ENCODE data around the gene GARS1. TPM values are rescaled to one million over a fixed set of nuclear protein-coding genes. Genes with fewer than 3 reads are reported as not detected.

The GARS1 gene
- total RNA-seq, 1 donor from 2014 or later, result 111 TPM

GRCh38 chr7:30649717-30650420 lies 55.2 kb downstream of the GARS1 start:
- no peak overlapping the region for H3K4me3 Mint-ChIP-seq
- no peaks in the 10 kb centered on the region for H3K4me1 Mint-ChIP-seq (ENCODE audit: unreplicated experiment)
- H3K27ac Mint-ChIP-seq, result no peak overlapping the region
- peaks cover 8% of the 10 kb centered on the region for H3K36me3 Mint-ChIP-seq
- no peaks in the 10 kb centered on the region for H3K27me3 Mint-ChIP-seq
- no peak for DNase-seq (ENCODE audit: extremely low spot score, unreplicated experiment)
- TF ChIP-seq, protein P1, sequence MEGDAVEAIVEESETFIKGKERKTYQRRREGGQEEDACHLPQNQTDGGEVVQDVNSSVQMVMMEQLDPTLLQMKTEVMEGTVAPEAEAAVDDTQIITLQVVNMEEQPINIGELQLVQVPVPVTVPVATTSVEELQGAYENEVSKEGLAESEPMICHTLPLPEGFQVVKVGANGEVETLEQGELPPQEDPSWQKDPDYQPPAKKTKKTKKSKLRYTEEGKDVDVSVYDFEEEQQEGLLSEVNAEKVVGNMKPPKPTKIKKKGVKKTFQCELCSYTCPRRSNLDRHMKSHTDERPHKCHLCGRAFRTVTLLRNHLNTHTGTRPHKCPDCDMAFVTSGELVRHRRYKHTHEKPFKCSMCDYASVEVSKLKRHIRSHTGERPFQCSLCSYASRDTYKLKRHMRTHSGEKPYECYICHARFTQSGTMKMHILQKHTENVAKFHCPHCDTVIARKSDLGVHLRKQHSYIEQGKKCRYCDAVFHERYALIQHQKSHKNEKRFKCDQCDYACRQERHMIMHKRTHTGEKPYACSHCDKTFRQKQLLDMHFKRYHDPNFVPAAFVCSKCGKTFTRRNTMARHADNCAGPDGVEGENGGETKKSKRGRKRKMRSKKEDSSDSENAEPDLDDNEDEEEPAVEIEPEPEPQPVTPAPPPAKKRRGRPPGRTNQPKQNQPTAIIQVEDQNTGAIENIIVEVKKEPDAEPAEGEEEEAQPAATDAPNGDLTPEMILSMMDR (conservative IDR thresholded peaks at IDR 0.05), result no peak
- no peaks in the 10 kb centered on the region for H3K9me3 Mint-ChIP-seq

DNA sequence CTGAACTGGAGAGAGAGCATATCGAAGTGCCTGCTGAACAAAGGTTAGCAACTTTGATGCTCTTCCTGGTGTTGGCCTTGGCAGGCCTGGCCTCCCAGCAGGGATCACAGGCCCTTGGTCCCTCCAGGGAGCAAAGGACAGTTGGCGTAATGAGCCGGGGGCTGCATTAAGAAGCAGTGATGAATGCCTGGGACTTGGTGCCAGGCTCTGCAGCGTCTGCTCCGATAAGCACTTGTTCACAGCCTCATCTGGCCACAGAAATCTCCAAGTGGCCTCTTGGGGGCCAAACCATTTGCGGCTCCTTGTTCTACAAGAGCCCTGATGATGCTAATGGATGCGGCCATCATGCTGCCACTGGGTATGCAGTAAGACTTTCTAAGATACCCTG lies 55.7 kb downstream of the GARS1 start:
- no peaks in the 10 kb centered on the region for H3K9me3 Mint-ChIP-seq
- no peaks in the 10 kb centered on the region for H3K4me1 Mint-ChIP-seq (ENCODE audit: unreplicated experiment)
- no peak overlapping the region for H3K27ac Mint-ChIP-seq
- TF ChIP-seq, protein P1 (conservative IDR thresholded peaks at IDR 0.05), result no peak
- no peaks in the 10 kb centered on the region for H3K27me3 Mint-ChIP-seq
- H3K4me3 Mint-ChIP-seq, result no peak overlapping the region
- DNase-seq (ENCODE audit: extremely low spot score, unreplicated experiment), result no peak
- peaks cover 3% of the 10 kb centered on the region for H3K36me3 Mint-ChIP-seq

GRCh38 chr7:30652132-30652531 lies 57.5 kb downstream of the GARS1 start:
- H3K27ac Mint-ChIP-seq, result no peak overlapping the region
- H3K4me3 Mint-ChIP-seq, result no peak overlapping the region
- no peak for DNase-seq (ENCODE audit: extremely low spot score, unreplicated experiment)
- no peaks in the 10 kb centered on the region for H3K9me3 Mint-ChIP-seq
- no peaks in the 10 kb centered on the region for H3K36me3 Mint-ChIP-seq
- no peaks in the 10 kb centered on the region for H3K27me3 Mint-ChIP-seq
- TF ChIP-seq, protein P1 (conservative IDR thresholded peaks at IDR 0.05), result no peak
- no peaks in the 10 kb centered on the region for H3K4me1 Mint-ChIP-seq (ENCODE audit: unreplicated experiment)

DNA sequence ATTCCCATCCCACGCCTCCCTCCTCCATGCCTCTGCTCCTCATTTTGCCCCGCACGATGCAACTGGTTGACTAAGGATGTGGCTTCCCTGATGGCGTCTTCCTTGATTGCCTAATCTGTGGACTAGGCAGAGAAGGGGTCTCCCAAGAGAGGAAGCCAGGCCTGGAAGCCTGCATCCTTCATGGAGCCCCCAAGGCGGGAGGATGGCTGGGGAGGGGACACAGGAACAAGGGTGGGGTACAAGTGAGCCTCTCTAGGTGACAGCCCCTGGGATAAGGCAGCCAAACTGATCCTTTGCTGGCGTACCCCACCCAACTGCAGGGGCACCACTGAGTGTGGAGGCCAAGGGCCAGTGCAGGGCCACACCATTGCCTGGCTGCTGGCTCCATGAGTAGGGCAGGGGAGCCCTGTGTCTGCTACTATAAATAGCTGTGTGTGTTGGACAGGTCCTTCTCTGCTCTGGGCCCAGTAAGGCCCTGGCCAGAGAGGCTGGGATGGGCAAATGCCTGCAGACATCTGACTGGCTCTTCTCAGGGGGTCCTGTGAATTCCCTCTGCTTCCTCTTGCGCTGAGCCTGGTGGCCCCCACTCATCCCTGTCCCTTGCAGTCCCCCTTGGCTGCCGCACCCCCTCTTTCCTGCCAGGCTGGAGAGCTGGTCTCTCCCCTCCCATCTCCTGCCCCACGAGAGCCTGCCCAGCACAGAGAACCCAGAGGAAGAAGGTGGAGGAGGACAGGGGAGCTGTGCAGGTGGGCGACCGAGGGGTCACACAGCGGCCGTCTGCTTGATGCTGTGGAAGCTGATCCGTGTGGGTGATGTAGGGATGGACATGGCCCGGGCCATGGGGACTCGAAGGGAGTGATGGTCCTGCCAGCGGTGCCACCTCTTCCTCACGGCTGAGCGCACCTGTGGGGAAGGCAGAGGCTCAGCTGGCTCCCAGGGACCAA lies 58.3 kb downstream of the GARS1 start:
- Mint-ChIP-seq H3K36me3 (no peaks in the 10 kb centered on the region), H3K27ac (no peak overlapping the region), H3K27me3 (peaks cover 3% of the 10 kb centered on the region), H3K9me3 (no peaks in the 10 kb centered on the region), H3K4me1 (ENCODE audit: unreplicated experiment) (no peaks in the 10 kb centered on the region), H3K4me3 (no peak overlapping the region)
- DNase-seq (ENCODE audit: extremely low spot score, unreplicated experiment), result no peak
- TF ChIP-seq, protein P1 (conservative IDR thresholded peaks at IDR 0.05), result no peak

DNA sequence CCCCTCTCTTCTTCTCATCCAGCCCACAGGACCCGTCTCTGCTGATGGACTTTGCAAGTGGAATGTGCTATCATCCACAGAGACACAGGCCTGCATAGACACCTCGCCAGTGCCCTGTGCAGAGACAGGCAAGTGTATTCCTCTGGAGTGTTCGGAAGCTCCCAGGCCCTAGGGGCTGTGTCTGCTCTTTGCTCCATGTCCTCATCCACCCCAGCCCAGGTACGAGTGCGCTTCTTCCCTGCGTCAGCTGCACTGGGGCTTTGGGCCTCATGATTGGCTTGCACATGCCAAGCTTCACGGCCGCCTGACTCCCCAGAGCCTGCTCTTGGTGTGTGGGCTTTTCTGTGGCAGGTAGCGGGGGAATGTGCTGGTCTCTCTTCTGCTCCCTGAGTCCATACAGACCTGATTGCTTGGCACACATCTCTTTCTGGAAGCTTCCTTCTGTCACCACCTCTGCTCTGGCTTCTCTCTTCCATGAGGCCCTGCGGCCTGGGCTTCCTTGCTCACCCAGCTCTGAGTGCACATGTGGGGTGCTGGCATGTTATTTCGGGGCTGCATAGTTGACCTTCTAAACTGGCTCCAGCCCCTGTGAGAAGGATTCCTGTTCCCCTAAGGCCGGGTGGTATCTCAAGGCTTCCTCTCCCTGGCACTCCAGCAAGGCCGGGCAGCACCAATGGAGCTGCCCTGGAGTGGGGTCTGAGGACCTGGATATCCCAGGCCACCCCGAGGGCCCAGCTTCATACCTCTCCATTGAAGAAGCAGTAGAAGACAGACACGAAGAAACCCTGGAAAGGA lies 59.8 kb downstream of the GARS1 start:
- Mint-ChIP-seq H3K9me3 (no peaks in the 10 kb centered on the region), H3K4me1 (ENCODE audit: unreplicated experiment) (no peaks in the 10 kb centered on the region), H3K36me3 (no peaks in the 10 kb centered on the region), H3K27ac (no peak overlapping the region), H3K27me3 (peaks cover 10% of the 10 kb centered on the region), H3K4me3 (no peak overlapping the region)
- TF ChIP-seq, protein P1 (conservative IDR thresholded peaks at IDR 0.05), result no peak
- DNase-seq (ENCODE audit: extremely low spot score, unreplicated experiment), result no peak
